ENCODE results near the gene PPIL4.
"Not testable (repeated sequence)": the region's sequence is repeated elsewhere in the genome, so short reads cannot be mapped to it uniquely, and the experiment has no call there.

Gene PPIL4

DNA sequence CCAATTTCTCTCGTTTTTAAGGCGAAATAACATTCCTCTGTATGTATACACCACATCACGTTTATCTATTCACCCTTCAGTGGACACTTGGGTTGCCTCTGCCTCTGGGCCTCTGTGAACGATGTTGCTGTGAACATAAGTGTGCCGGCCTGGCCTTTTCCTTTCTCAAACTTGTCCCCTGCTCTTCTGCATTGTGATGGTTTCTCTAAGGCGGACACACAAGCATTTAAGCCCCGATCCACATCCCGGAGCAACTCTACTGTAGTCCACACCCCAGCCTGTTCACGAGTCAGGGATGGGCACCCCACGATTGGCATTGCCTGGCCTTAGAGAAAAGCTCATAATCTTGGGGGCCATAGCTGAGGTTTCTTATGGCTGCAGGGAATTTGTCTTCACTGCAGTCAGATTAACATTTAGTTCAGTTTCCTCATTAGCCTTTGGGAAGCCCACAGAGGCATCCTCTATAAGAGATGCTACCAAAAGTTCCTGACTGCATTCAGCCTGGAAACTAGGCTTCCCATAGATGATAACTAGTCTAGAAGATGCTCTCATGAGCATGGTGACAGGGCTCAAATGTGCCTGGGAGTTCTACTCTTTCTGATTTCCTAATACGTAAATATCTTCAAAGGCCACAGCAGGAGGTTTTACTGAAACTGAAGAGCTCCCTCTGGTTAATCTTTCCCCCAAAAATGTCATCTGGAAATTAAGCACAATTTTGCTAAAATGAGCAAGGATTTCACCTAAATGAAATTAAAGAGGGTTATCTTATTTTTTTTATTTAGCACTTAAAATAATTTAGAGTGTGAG is 61.8 kb downstream of the PPIL4 start:
- no peak for DNase-seq (ENCODE audit: low read depth, low spot score)

GRCh38 chr6:149483334-149483725 is 62.5 kb downstream of the PPIL4 start:
- DNase-seq (ENCODE audit: low read depth, low spot score): no peak

- no peak for DNase-seq (ENCODE audit: low read depth, low spot score)
Measured at GRCh38 chr6:149482545-149483333, 63.1 kb downstream of the PPIL4 start.

GRCh38 chr6:149480502-149481280 is 65.2 kb downstream of the PPIL4 start:
- DNase-seq (ENCODE audit: low read depth, low spot score): no peak

GRCh38 chr6:149478631-149479314 is 67.1 kb downstream of the PPIL4 start:
- no peak for DNase-seq (ENCODE audit: low read depth, low spot score)

- no peak for DNase-seq (ENCODE audit: low read depth, low spot score)
Measured at GRCh38 chr6:149477544-149477943, 68.3 kb downstream of the PPIL4 start.

DNA sequence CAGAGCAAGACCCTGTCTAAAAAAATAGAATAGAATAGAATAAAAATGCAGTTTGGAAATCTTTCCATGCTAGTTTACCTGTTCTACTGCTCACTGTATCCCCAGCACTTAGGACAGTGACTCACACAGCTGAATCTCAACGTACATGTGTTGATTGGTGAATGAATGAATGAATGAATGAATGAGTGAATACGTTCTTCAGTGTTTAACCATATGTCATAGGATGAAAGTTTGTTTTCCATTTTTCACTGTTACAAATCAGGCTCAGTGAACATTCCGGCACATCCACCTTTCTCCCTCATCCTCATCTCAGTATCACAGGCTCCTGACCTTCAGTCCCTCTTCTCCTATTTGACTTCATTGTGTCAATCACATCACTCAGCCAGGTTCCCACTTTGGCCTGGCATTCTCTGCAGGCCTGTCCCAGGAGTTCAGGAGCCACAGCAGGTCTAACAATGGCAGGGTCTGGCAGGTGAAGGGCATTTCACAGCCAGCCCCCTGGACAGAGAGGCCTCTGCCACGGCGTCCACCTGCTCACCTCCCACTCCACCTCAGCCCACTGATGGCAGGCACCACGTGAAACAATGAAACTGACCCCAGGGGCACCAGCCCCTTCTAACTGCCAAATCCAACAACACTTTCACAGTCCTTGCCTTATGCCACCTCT is 68.9 kb downstream of the PPIL4 start:
- DNase-seq (ENCODE audit: low read depth, low spot score): no peak

- DNase-seq (ENCODE audit: low read depth, low spot score): no peak
Measured at GRCh38 chr6:149474108-149474935, 71.5 kb downstream of the PPIL4 start.

GRCh38 chr6:149473080-149474052 is 72.5 kb downstream of the PPIL4 start:
- DNase-seq (ENCODE audit: low read depth, low spot score): no peak

DNA sequence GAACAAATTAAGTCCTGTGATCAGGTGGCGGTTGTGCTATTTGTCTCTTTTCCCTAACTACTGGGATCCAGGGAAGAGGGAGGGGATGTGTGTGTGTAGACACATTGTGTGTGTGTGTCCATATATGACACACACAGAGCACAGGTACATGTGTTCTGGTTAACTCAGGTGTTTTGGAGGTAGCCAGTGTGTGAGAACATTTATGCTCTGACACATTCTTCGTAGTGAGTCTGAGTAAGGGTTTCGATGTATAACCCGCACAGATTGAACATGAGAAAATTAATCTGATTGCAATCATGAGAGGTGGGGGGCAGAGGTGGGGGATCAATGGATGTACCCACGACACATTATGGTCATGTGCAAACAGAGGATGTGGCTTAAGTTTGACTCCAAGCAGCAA is 73.6 kb downstream of the PPIL4 start:
- no peak for DNase-seq (ENCODE audit: low read depth, low spot score)

GRCh38 chr6:149471801-149472200 is 74.0 kb downstream of the PPIL4 start:
- no peak for DNase-seq (ENCODE audit: low read depth, low spot score)

DNA sequence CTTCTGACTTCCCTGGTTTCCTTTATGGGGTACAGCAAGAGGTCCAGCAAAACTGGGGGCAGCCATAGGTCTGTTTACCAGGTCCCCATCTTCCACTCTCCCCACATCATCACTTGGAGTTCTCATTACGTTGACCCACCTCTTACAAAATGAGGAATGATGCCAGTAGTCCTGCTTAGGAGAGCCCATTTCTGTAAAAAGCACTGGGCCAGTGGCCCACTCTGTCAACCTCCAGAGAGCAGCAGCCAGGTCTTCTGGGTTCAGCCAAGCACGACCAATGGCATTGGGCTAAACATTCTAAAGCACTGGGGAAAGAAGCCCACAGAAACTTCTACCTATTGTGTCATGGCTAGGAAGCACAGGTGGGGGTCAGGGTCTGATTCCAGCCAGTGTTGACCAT is 74.9 kb downstream of the PPIL4 start:
- DNase-seq (ENCODE audit: low read depth, low spot score): no peak

DNA sequence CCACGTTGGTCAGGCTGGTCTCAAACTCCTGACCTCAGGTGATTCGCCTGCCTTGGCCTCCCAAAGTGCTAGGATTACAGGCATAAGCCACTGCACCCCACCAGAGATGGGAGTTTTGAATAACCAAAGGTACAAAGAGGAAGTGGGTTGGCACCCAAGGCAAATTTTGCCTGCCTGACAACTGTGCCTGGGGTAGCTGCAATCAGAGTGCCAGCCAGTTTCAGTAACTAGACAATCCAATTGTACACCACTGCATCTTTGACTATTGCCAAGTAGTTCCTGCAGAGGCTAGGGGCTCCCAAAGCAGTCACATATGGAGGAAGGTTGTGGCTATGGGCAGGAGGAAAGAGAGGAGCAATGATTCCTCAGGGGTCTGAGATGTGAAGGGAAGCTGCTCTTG is 77.7 kb downstream of the PPIL4 start:
- DNase-seq (ENCODE audit: low read depth, low spot score): no peak

- no peak for DNase-seq (ENCODE audit: low read depth, low spot score)
Measured at GRCh38 chr6:149467265-149467664, 78.6 kb downstream of the PPIL4 start.

DNA sequence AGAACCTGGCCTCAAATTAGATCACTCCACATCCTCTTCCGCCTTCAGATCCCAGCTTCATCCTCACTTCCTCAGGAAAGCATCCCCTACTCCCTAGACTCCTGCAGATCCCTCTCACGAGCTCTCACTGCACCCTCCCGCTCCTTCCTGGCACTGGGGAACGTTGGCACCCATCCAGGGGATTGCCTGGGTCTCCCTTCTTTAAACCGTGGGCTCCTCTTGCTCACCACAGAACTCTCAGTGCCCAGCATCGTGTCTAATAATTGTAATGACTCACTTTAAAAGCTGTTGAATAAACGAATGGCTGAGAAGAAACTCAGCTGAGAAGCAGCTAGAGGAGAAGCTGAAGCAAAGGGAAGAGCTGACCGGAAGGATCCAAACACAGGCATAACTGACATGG is 81.4 kb downstream of the PPIL4 start:
- no peak for DNase-seq (ENCODE audit: low read depth, low spot score)

DNA sequence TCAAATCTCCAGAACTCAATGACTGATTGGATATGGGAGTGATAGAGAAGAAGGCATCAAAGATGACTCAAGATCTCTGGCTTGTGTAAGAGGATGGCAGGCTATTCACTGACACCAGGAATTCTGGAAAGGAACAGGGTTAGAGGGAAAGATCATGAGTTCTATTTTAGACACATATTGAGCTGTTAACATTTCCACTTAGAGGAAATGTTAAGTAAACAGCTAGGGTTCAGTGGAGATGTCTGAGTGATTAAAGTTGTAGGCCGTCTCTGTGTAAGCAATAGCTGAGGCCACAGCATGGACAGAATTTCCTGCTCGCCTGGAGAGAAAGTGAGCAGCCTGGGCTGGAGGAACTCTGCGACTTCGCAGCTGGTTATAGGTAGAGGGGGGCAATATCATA is 82.1 kb downstream of the PPIL4 start:
- DNase-seq (ENCODE audit: low read depth, low spot score): no peak

- not testable (repeated sequence) for DNase-seq (ENCODE audit: low read depth, low spot score)
Measured at GRCh38 chr6:149462712-149463111, 83.1 kb downstream of the PPIL4 start.

DNA sequence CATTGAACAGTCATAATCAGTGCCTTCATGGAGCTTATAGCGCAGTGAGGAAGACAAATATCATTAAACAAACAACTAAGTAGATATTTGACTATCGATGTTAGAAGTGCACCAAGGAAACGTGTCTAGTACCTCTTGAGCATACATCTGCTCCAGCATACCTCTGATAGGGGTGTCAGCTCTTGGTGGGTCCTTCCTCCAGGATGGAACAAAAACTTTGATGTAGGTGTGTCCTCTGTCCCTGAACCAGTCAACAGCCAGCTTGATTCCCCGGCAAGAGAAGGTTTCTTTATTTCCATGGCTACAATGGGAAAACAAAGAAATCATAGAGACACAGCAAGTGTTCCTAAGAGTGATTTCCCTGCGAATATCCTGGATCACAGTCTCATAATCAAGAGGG is 84.2 kb downstream of the PPIL4 start:
- DNase-seq (ENCODE audit: low read depth, low spot score): no peak

GRCh38 chr6:149460249-149460648 is 85.6 kb downstream of the PPIL4 start:
- not testable (repeated sequence) for DNase-seq (ENCODE audit: low read depth, low spot score)

Measured in brain pericyte (primary cell).